ENCODE measurements around the gene PGD.
A peak's percentile ranks its signal among the peaks of the same experiment; 100 is the strongest.

PGD gene

GRCh38 chr1:10398734-10399443, at the start of gene PGD:
PGD (plus strand) TSS chr1:10399064; CDS start chr1:10399118, 54 bp downstream.
- peak; percentile 97 for DNase-seq (ENCODE audit: low spot score)

GRCh38 chr1:10353282-10353681, 45.6 kb upstream of the PGD start:
- DNase-seq (ENCODE audit: low spot score) = no peak

GRCh38 chr1:10353693-10354092, 45.2 kb upstream of the PGD start:
- DNase-seq (ENCODE audit: low spot score) = no peak

GRCh38 chr1:10360045-10360444, 38.8 kb upstream of the PGD start:
- DNase-seq (ENCODE audit: low spot score) = no peak

DNA sequence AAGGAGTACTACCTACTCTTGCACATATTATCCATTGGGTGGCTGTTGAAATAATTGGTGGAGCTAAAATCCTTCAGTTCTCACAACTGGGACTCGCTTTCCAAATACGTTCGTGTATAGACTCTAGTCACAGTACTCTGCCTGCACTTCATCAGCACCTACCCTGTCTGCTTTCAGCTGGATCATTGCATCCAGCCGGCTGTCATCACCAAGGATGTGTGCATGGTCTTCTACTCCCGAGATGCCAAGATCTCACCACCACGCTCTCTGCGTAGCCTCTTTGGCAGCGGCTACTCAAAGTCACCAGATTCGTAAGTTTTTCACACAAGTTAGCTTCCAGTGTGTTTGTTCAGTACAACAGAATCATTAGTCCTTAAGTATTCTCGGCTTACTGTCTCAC, 37.3 kb upstream of the PGD start:
- DNase-seq (ENCODE audit: low spot score) = no peak

DNA sequence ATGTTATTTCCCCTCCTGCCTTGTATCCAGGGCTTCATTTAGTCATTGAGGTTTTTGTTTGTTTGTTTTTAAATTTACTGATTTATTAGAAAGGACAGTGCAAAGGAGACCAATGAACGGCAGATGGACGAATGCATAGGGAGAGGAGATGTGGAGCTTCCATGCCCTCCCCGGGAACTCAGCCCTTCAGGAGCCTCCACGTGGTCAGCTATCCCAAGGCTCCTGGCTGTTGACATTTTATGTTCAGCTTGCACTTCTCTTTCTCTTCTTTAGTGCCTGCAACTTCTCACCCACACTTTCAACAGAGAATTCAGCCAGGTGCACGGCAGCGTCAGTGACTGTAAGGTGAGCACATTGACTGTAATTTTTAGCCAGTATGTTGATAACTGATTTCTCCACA, 30.7 kb upstream of the PGD start:
- DNase-seq (ENCODE audit: low spot score) = no peak

GRCh38 chr1:10374442-10374860, 24.4 kb upstream of the PGD start:
- DNase-seq (ENCODE audit: low spot score) = no peak

DNA sequence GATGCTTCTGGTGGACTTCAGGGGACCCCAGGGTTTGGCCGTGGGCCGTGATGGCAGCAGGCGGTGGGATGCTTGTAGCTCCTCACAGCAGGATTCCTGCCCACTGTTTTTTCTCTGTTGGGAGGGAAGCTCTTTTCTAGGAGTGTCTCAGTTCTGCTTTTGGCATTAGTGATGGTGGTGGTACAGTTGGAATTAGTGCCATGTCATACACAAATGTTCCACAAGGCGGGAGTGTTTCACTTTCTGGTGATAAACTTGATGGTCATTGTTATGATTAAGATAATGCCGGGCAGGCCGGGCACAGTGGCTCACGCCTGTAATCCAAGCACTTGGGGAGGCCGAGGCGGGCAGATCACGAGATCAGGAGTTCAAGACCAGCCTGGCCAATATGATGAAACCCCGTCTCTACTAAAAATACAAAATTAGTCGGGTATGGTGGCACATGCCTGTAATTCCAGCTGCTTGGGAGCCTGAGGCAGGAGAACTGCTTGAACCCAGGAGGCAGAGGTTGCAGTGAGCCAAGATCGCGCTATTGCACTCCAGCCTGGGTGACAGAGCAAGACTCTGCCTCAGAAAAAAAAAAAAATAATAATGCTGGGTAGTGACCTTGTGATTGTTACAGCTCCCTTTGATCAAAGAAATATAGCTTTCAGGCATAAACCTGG, 21.4 kb upstream of the PGD start:
- DNase-seq (ENCODE audit: low spot score) = peak; percentile 68

DNA sequence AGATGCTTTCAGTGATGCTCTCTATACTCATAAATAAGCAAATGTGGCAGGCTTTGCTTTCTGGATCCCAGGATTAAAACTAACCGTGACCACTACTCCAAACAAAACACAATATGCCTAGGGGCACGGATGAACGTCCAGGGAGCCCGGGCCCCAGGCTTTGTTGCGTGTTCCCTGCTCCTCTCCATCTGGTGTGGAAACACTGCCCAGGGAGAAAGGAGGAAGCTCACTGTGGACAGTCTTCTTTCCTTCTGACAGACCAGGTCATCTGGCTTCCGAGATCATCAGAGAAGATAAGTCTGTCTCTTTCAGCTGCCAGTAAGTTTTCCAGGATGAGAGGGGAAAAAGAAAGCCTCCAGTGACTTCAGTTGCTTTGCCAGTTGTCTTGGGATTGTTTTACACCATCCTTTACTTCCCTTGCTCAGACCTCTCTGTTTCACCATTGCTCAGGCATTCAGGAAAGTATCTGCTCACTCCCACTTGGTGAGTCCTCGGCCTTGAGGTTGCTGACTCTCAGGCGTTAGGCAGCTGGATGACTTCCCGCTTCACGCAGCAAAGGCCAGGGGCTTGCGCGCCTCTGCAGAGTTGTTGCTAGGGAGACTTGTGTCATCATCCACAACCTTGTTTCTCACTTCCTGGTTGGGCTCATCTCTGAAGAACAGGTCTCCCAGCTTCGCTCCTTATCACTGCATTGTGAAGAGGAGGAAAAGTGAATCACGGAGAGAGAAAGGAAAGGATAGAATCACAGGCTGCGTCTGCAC, 20.6 kb upstream of the PGD start:
- DNase-seq (ENCODE audit: low spot score) = no peak

- no peak for DNase-seq (ENCODE audit: low spot score)
Observed at GRCh38 chr1:10379101-10379620, 19.7 kb upstream of the PGD start.

DNA sequence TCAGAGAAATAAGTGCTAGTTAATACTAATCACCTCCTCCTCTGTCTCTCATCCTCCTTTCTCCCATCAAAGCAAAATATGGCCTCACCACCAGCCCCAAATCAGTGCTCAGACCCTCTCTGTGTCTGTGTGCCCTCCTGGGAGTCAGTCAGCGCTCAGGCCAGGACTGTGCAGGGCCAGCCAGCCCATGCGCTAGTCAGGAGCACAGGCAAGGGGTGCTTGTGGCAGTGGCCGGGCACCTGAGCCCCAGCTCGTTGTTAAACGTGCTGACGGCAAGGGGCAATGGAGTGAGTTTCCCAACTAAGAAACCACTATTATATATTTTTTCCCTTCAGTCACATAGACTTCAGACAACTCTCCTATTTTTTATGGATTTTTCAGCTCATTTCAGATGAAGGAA, 19.2 kb upstream of the PGD start:
- DNase-seq (ENCODE audit: low spot score) = no peak

GRCh38 chr1:10380594-10381275, 18.1 kb upstream of the PGD start:
- DNase-seq (ENCODE audit: low spot score) = peak; percentile 36

DNA sequence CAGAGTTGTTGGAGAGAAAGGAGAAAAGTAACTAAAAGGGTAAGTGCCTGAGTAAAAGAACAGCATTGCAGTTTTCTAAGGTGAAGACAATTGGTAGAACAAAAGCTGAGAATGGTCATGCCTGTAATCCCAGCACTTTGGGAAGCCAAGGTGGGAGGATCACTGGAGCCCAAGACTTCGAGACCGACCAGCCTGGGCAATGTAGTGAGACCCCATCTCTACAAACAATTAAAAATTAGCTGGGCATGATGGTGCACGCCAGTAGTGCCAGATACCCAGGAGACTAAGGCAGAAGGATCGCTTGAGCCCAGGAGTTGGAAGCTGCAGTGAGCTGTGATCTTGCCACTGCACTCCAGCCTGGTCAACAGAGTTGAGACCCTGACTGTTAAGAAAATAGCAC, 15.2 kb upstream of the PGD start:
- no peak for DNase-seq (ENCODE audit: low spot score)

GRCh38 chr1:10384219-10384618, 14.6 kb upstream of the PGD start:
- no peak for DNase-seq (ENCODE audit: low spot score)

DNA sequence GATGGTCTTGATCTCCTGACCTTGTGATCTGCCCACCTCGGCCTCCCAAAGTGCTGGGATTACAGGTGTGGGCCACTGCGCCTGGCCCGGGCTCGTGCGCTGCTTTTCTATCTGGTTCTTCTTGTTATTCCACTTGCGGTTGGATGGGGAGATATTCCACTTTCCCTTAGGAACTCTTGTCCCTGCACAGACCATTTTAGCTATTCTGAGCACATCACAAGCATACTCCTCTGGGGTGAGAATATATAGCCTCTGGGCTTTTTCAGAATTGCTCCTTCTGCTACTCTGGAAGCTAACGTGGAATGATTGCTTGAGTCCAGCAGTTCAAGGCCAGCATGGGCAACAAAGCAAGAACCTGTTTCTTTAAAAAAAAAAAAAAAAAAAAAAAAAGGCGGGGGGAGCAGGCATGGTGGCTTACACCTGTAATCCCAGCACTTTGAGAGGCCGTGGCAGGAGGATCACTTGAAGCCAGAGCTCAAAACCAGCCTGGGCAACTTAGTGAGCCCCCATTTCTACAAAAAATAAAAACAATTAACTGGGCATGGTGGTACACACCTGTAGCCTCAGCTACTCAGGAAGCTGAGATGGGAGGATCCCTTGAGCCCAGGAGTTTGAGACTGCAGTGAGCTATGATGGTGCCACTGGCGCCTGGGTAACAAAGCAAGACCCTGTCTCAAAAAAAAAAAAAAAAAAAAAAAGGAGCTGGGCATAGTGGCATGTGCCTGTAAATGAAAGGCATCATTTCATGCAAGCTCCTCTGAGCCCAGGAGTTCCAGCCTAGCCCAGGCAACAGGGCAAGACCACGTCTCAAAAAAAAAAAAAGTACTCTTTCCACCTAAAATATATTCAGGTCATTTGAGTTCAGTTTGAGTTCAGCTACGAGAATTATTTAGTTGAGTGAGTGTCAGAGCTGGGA, 11.8 kb upstream of the PGD start:
- DNase-seq (ENCODE audit: low spot score) = no peak

DNA sequence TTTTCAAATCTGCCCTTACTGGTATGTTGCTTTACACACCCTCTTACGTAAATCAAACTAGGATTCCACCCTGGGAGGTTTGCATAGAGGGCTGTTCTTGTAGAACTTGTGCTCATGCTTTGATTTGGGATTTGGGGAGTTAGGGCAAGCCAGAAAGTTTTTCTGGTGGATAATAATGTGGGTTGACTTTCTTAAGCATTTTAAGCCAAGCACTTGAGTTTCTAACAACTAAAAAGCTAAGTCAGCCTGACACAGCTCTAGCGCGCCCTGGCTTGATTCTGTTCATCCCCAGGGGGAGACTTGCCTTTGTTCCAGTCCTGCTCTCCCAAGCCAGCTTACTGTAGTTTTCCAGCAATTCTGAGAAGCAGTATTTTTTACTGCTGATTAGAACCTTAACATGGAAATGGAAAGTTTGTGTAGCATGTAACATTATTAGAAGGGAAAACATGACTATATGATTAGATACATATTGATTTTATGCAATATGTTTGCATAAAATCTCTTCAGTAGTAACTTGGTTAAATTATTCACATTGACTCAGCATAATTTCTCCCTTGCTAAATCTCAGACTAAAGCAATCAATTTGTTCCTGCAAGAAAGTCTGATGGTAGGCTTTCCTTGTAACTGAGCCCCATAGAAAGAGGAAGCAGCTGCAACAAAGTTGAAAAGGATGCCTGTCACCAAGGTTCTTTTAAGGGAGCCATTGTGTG, 11.0 kb upstream of the PGD start:
- DNase-seq (ENCODE audit: low spot score) = peak; percentile 57

- no peak for DNase-seq (ENCODE audit: low spot score)
Observed at GRCh38 chr1:10388387-10388715, 10.5 kb upstream of the PGD start.

DNA sequence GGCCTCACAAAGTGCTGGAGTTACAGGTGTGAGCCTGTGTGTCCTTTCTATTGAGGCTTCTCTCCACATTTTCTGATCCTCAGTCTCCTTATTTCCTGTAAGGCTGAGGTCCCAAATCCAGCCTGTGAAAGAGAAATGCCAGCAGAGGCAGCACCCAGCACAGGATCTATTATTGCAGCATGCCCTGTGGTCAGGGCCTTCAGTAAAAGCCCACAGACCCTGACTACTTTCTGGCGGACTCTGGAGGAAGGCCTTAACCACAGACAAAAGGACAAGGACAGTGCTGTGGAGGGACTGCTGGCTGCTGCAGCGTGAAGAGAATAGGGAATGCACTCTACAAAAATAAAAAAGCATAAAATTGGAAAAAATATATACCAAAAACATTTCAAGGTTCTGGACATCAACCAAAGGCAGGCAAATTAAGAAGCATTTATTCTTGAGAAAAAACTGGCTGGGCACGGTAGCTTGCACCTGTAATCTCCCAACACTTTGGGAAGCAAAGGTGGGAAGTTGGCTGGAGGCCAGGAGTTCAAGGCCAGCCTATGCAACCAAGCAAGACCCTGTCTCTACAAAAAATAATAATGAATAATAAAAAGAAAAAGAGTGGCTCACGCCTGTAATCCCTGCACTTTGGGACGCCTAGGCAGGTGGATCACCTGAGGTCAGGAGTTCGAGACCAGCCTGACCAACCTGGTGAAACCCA, 9.4 kb upstream of the PGD start:
- DNase-seq (ENCODE audit: low spot score) = no peak

DNA sequence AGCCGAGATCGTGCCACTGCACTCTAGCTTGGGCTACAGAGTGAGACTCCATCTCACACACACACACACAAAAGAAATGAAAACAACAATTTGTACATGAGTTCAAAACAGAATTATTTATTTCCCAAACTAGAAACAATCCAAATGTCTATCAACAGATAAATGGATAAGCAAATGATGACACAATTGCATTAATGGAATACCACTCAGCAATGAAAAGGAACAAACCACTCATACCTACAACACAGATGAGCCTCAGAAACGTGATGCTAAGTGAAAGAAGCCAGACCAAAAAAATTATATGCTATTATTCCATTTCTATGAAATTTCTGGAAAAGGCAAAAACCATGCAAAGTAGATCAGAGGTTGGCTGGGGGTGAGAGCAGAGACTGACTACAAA, 2.0 kb upstream of the PGD start:
- DNase-seq (ENCODE audit: low spot score) = no peak

- no peak for DNase-seq (ENCODE audit: low spot score)
Observed at GRCh38 chr1:10398278-10398733, 558 bp upstream of the PGD start.
